ENCODE results near the gene NXT1. TPM values are rescaled to one million over a fixed set of nuclear protein-coding genes. Genes with fewer than 3 reads are reported as not detected.
"Not testable (repeated sequence)": the region's sequence is repeated elsewhere in the genome, so short reads cannot be mapped to it uniquely, and the experiment has no call there.

NXT1 gene
- total RNA-seq, 1 donor from 2014 or later = 10.6 TPM

DNA sequence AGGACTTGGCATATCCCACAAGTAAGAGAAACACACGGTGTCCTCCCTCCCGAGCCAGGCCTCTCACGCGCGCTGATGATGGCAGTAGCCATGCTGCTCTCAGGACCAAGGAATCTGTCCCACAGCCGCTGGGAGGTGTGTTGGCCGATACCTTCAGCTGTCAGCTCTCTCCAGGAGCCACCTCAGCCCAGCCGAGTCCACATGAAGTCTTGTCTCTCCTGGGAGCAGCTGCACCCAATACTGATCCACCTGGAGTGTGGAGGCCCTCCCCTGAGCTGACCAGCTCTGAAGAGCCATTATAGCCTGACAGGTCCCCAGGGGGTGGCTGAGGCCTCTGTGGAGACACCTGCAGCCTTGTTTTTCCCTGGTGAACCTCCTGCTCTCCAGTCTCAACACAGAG is 23.8 kb upstream of the NXT1 start:
- no peak for DNase-seq (ENCODE audit: low spot score)
- intact Hi-C loops (cut with DNase I) = no loop called here

DNA sequence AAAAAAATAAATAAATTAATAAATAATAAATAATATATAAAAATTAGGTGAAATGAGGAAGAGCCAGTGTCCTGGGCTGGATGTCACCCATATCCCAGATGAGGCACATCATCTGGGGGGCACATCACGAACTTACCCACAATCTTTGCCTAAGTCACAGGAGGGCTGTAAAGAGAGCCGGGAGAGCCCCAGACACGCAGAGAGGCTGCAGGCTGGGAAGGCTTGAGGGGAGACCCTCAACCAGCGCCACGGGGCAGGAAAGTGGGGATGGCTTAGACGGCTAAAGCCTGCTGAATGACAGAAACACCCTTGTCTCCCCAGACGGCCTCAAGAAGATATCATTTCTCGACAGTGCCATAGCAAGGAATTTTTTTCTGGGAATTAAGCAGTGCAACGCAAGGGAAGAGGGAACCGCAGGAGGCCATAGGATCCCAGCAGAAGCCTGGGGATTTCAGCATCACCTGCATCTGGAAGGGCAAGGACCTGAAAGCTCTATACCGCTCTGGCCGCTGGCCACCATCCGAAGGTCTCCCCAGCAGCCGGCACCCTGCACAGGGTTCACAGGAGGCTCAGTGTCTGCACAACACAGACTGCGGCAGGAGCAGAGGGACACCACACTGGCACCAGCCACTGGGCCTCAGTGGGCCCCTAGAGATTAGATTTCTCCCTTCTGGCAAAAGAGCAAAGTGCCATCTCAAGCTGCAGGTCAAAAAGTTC is 22.8 kb upstream of the NXT1 start:
- intact Hi-C loops (cut with DNase I) = no loop called here
- peak; percentile 56 for DNase-seq (ENCODE audit: low spot score)

DNA sequence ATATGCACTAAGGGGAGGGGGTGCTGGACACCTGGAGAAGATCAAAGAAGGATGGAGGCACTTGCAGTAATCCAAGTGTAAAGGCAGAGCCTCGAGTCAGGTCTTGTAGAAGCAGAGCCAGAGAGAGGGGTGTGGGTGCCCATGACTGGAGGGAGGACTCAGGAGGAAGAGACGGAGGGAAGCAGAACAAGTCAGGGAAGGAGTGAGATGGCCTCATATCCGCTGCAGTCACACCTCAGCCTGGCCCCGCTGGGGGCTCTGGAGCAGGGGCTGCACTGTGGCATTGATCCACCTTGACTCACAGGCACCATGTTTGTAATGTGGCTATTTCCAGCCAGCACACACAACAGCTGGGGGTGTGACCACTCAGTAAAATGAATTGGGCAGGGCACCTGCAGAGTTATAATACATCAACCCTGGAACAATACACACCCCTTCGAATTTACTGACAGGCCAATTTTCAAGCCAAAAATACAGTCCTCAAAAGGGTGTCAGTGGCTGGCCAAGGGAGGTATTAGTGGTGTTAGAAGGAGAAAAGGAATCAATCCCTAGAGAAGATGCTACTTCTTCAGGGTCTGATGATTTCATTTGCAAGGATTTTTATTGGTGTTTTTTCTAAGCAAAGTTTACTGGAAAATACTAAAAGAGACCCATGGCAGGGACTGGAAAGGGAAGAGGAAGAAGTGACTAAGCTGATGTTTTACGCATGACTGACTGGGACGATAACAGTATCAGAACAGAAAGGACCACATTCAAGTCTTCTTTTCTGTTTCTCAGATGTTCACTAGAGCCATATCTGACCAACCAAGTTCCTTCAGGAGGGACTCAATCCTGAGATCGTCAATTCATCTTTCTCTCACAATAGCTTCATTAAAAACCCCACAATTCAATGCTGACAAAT is 18.9 kb upstream of the NXT1 start:
- intact Hi-C loops (cut with DNase I) = loop anchor here (5.0 kb wide), 1 partner anchor 84 kb away; no protein-coding TSS in a partner anchor
- DNase-seq (ENCODE audit: low spot score) = peak; percentile 66

DNA sequence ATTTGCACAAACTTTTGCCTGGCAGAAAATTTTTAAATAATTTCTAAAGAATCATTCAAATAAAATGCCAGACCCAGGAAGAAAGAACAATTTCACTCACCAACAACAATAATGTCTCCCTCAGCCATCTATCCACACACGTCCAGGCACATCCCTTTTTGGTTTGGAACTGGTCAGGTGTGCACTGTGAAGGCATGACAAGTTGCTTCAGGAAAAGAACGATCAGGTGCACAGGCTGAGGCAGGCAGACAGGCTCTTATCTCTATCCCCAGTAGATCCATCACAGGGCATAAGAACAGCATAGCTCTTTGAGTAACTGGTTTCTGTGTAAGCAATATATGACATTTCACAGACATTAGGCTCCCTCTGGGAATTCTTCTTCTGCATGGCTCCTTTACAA is 18.1 kb upstream of the NXT1 start:
- intact Hi-C loops (cut with DNase I) = loop anchor here (5.0 kb wide), 1 partner anchor 85 kb away; no protein-coding TSS in a partner anchor
- no peak for DNase-seq (ENCODE audit: low spot score)

DNA sequence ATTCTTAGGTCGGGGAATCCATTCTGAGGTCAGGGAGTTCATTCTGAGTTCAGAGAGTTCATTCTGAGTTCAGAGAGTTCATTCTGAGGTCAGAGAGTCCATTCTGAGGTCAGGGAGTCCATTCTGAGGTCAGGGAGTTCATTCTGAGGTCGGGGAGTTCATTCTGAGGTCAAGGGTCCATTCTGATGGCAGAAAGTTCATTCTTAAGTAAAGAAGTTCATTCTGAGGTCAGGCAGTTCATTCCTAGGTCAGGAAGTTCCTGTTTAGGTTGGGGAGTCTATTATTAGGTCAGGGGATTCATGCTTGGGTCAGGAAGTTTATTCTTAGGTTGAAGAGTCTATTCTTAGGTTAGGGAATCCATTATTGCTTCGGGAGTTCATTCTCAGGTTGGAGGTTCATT is 16.5 kb upstream of the NXT1 start:
- intact Hi-C loops (cut with DNase I) = loop anchor here (5.0 kb wide), 1 partner anchor 87 kb away; no protein-coding TSS in a partner anchor
- DNase-seq (ENCODE audit: low spot score) = no peak

DNA sequence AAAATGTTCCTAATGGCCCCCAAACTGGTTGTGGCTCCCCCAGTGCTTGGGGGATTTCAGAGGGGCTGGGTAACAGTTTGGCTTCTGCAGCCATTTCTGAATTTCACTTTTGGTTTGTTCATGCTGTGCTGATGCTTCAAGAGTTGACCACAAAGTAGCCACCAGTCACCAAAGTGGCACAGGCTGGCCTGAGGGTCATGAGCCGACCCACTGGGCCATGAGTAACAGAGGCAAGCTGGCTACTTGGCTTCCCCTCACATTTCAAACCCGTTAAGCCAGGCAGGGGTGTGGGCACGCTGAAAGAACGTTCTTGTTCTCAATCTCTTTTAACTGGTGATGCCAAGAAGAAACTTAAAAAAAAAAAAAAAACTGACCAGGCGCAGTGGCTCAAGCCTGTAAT is 15.1 kb upstream of the NXT1 start:
- DNase-seq (ENCODE audit: low spot score) = peak; percentile 35
- intact Hi-C loops (cut with DNase I) = no loop called here

DNA sequence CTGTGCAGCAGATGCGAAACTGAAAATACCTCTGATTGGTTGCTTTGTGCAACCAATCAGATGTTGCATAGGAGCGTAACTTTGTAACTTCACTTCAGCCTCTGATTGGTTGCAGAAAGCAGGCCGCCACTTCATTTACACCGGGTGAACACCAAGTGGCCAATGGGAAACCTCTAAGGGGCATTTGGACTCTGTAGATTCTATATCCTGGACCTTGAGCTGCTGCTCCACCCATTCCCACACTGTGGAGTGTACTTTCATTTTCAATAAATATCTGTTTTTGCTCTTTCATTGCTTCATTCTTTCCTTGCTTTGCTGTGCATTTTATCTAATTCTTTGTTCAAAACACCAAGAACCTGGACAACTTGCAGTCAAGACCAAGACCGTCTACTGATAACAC is 14.1 kb upstream of the NXT1 start:
- intact Hi-C loops (cut with DNase I) = no loop called here
- DNase-seq (ENCODE audit: low spot score) = no peak

DNA sequence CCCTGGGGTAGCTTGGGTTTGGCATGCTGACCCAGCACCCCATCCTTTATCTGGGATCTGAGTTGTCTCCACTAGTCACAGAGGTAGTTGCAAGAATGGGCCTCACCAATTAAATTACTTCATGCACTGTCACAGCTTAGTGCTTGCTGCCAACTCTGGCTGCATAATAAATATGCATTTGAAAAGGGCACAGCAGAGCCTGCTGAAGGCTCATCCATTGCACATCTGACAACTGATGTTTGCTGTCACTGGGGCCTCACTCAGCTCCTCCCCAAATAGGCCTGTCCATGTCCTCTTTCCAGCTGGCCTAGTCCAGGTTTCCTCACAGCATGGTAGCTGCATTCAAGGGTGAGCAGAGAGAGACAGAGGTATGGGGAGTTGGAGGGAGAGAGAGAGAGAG is 13.3 kb upstream of the NXT1 start:
- no peak for DNase-seq (ENCODE audit: low spot score)
- intact Hi-C loops (cut with DNase I) = no loop called here

DNA sequence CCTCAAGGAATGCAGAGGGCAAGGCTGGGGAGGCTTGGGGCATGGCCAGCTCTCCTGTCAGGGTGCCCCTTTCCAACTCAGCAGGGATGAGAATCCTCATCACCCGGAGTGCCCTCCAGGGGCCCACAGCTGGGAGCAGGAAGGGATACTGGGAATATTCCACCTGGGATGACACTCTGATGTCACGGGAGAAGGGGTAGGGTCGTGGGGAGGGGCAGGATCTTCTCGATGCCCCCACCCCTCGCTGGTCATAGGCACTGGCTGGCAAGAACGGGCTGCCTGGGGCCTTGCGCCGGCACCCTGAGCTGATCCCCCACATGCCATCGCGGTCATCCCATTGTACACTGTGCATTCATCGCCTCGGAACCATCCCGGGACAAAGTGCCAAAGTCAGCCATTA is 10.6 kb upstream of the NXT1 start:
- no peak for DNase-seq (ENCODE audit: low spot score)
- intact Hi-C loops (cut with DNase I) = loop anchor here (2.0 to 10.0 kb wide), 4 partner anchors 195 to 1003 kb away; no protein-coding TSS in a partner anchor

DNA sequence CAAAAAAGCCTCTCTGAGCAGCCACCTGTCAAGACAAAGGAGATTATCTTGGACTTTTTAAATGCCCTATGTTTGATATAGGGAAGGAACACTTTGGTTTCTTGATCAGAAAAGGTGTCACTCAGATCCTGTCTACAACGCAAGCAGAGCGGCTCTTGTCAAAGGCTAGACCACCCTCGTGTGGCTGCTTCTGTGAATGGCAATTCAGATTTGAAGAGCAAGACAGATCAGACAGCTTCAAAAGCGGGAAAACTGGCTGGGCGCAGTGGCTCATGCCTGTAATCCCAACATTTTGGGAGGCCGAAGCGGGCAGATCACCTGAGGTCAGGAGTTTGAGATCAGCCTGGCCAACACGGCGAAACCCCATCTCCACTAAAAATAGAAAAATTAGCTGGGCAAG is 10.1 kb upstream of the NXT1 start:
- intact Hi-C loops (cut with DNase I) = loop anchor here (2.0 to 10.0 kb wide), 4 partner anchors 196 to 1003 kb away; no protein-coding TSS in a partner anchor

DNA sequence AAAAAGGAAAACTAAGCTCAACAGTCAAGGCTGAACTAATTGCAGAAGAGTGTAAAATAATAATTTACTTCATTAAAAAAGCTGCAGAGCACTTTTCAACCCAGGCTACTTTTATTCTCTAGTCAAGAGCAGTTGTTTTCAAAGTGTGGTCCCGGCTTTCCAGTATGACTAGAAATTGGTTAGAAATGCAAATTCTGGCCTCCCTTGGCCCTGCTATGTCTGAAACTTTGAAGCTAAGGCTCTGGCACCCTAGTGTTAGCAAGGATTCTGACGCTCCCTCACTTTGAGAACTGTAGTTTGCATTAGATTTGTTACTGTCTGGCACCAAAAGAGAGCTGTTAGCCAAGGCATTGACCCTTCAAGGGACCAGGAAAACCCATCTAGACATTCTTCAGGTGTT is 9.5 kb upstream of the NXT1 start:
- no peak for DNase-seq (ENCODE audit: low spot score)
- intact Hi-C loops (cut with DNase I) = loop anchor here (2.0 to 10.0 kb wide), 4 partner anchors 196 to 1004 kb away; no protein-coding TSS in a partner anchor

More for the DNA sequence above, 10.1 kb upstream of the NXT1 start:
- no peak for DNase-seq (ENCODE audit: low spot score)

DNA sequence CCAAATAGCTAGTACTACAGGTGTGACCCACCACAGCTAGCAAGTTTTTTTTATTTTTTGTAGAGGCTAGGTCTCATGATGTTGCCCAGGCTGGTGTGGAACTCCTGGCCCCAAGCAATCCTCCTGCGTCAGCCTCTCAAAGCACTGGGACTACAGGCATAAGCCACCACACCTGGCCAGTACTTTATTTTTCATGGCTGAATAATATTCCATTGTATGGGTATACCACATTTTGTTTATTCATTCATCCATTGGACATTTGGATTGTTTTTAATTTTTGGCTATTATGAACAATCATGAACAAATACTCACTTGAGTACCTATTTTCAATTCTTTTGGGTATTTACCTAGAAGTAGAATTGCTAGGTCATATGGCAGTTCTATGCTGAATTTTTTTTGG is 7.0 kb upstream of the NXT1 start:
- no peak for DNase-seq (ENCODE audit: low spot score)
- intact Hi-C loops (cut with DNase I) = loop anchor here (5.0 to 10.0 kb wide), 3 partner anchors 199 to 1006 kb away; no protein-coding TSS in a partner anchor

DNA sequence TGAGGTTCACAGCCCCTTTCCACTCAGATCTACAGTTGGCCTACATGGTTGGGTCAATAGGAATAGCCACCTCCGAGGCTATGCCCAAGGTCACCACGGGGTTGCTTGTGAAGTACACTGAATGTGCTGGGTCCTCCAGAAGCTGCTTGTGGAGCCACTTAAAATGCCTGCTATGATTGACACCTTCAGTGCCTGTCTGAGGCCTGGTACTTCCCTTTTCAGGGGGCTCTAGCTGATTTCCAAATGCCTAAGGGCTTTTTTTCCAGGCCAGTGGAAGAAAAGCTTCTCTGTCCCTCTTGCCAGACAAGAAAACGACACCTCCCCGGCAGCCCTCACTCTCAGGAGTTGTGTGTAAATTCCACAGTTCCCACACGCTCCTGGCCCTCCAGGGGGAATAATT is 6.3 kb upstream of the NXT1 start:
- intact Hi-C loops (cut with DNase I) = loop anchor here (5.0 to 10.0 kb wide), 3 partner anchors 200 to 1007 kb away; no protein-coding TSS in a partner anchor
- DNase-seq (ENCODE audit: low spot score) = no peak

DNA sequence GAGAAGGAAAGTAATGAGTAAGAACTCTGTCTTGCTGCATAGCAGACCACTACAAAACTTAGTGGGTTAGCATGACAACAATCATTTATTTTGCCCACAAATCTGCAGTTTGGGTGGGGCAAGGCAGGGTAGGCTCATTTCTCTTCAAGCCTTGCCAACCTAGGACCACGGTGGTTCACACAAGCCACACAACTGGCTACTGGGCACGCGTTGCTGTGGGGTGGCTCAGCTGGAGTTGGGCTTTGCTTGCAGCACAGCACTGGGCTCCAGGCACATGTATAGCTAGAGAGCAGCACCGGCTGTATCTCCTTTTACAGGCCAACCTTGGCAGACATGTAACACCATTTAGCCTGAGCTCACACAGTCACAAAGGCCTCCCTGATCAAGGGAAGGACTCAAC is 4.6 kb upstream of the NXT1 start:
- intact Hi-C loops (cut with DNase I) = loop anchor here (10.0 kb wide), 2 partner anchors 201 to 291 kb away; no protein-coding TSS in a partner anchor
- no peak for DNase-seq (ENCODE audit: low spot score)

DNA sequence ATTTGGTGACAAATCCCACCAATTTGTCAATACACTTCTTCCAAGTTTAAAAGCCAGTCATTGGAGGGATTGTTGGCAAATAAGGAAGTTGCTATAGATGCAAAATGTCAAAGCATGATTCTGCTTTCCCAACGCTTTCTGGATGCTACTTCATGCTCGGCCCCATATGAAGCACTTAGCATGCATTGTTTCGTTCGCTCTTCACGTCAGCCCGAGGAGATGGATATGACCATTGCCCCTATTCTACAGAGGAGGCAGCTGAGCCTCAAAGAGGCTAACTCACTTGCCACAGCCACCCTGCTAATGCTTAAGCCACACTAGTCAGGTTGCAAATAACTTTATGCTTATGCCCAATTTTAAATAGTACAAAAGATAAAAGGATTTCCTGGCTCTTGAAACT is 2.8 kb upstream of the NXT1 start:
- intact Hi-C loops (cut with DNase I) = loop anchor here (10.0 kb wide), 2 partner anchors 203 to 293 kb away; no protein-coding TSS in a partner anchor
- DNase-seq (ENCODE audit: low spot score) = no peak

DNA sequence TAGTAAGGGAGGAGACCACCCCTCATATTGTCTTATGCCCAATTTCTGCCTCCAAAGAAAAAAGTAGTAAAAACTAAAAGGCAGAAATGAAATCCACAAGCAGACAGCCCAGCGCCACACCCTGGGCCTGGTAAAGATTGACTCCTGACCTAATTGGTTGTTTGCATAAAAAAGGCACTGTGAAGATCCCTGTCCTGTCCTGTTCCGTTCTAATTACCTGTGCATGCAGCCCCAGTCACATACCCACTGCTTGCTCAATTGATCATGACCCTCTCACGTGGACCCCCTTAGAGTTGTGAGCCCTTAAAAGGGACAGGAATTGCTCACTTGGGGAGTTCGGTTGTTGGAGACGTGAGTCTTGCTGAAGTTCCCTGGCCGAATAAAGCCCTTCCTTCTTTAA is 2.1 kb upstream of the NXT1 start:
- not testable (repeated sequence) for DNase-seq (ENCODE audit: low spot score)
- intact Hi-C loops (cut with DNase I) = loop anchor here (10.0 kb wide), 2 partner anchors 204 to 294 kb away; no protein-coding TSS in a partner anchor

DNA sequence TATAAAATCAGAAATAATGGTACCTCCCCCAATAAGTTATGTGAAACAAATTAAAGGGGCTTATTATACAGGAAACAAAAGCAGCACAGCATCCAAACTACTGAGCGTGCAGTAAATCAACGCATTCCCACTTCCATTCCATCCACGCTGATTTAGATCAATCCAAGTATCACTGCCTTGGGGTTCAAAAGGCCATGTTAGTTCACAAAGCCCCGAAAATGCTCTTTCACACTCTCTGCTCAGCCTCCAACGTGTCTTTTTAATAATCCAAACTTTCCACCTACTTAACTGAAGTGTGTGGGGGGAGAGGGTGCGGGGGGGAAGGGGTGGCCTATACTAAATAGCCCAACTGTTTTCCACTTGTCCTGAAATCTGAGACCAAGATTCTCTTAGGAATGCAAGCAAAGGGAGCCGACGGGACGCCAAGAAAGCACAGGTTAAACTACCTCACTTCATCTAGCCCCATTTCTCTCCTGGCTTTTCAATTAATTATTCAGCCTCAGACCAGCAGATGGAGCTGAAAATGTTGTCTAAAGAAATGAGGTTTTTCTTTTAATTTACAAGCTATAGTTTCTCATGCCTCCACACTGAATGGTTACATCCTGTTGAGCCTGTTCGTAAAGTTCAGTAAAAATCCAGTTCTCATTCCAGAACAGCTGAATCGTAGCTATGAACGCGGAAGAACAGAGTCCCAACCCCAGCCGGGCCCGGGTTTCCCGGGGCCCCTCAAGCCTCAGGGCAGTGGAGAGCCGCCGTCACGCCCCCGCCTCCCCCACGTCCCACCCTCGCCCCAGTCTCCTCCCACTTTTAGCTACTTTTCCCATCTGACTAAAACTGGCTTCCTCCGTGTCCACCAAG is 1.0 kb upstream of the NXT1 start:
- no peak for DNase-seq (ENCODE audit: low spot score)
- intact Hi-C loops (cut with DNase I) = loop anchor here (1.0 to 10.0 kb wide), 4 partner anchors 9 to 1705 kb away; partner anchors contain the start of gene ACSS1

DNA sequence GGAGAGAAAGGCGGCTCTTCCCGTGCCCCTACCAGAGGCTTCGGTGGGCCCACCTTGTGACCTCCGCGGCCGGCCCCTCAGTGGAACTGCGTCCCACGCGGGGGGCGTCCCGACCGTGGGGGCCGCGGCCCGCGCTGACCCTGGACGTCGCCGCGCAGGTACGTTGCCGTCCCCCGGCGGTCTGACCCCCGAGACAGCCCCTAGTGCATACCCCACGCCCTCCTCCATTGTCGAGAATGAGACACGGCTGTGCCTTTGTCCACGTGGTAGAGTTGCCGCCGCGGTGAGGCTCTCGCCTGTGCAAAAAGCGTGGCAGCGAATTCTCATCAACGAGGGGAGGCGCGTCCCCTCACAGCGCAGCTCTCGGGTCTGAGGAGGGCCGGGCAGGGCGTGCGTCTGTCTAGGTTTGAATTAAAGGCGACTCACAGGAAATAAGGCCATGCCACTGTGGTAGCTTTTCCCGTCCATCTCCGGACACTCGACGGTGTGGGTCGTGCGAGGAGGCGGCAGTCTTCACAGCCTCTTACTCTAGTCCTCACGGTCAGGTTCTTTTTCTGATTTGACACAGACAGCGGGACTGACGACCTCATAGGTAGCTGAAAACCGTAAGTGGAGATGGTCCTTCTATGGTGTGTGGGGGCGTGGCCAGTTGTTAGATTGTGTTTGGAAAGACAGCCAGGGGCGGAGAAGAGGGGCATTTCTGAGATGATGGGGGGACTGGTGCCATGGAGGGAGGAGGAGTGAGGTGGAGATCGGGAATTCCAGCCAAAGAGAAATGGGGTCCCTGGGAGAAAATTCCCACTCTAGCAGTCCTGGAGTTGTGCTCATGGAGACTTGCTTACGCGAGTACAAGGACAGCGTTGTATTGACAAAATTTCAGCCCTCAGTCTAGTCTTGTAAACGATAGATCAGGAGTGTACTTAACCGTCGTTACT is 580 bp downstream of the NXT1 start:
- no peak for DNase-seq (ENCODE audit: low spot score)
- intact Hi-C loops (cut with DNase I) = loop anchor here (1.0 to 10.0 kb wide), 2 partner anchors 7 to 1704 kb away; partner anchors contain the start of gene ACSS1

Measured in cardiac septum (tissue), 1 donor.